BJ (cell line): ENCODE results near the gene OPCML. TPM values are rescaled to one million over a fixed set of nuclear protein-coding genes. Genes with fewer than 3 reads are reported as not detected.

Experiments used
- CTCF ChIA-PET: fragments of 350-600 bp; formaldehyde crosslinking; extraction: SDS; loops from one replicate; lab custom pipeline; 2021; ENCODE audit warnings: antibody characterized with exemption, inconsistent platforms; lab: Yijun Ruan, JAX
- POLR2A ChIA-PET: fragments of 300-600 bp; sonication (Branson Sonifier 250); formaldehyde crosslinking; extraction: SDS; loops from one replicate; lab custom pipeline; 2021; ENCODE audit warnings: antibody characterized with exemption; lab: Charles Lee
- DNase-seq: peaks from one replicate; pipeline ENCODE4 v3.0.0-alpha.2; 2011; ENCODE audit warnings: low read depth
- H3K27me3 ChIP-seq: 2 replicates; pipeline ENCODE4 v1.6.0; 2011; ENCODE audit warnings: low read length; ENCODE audit not compliant: control insufficient read depth, insufficient read depth
- H3K36me3 ChIP-seq: 2 replicates; pipeline ENCODE4 v1.5.1; 2011; ENCODE audit warnings: low read length; ENCODE audit not compliant: control insufficient read depth, insufficient read depth
- H3K4me3 ChIP-seq: 2 replicates; pipeline ENCODE4 v1.5.1; 2011; ENCODE audit warnings: low read depth, mild to moderate bottlenecking, control low read depth, low read length
- CTCF ChIP-seq: IDR thresholded peaks from 2 replicates; pipeline ENCODE4 v1.5.1; 2011; ENCODE audit warnings: low read depth, mild to moderate bottlenecking, control low read depth, inconsistent platforms, low read length, moderate library complexity; ENCODE audit not compliant: insufficient read depth
- polyA plus RNA-seq: library from polyadenylated mRNA; depleted of rRNA; stranded (reverse); fragments of >200 nt; gene quantifications from 2 replicates; pipeline ENCODE4 v1.2.3, GENCODE V29; 2011

The OPCML gene
- polyA plus RNA-seq, 1 experiment: 2.0 TPM

GRCh38 chr11:133228471-133229329 is 303.6 kb downstream of the OPCML start:
- TF ChIP-seq CTCF: no peak
- Histone ChIP-seq H3K36me3 (no peaks in the 10 kb centered on the region), H3K27me3 (no peaks in the 10 kb centered on the region), H3K4me3 (no peak overlapping the region)
- CTCF ChIA-PET: no interaction called here
- DNase-seq: no peak
- POLR2A ChIA-PET: no interaction called here

GRCh38 chr11:133227632-133228111 is 304.6 kb downstream of the OPCML start:
- no peak overlapping the region for H3K4me3 ChIP-seq
- POLR2A ChIA-PET: no interaction called here
- no peak for DNase-seq
- TF ChIP-seq CTCF: no peak
- no peaks in the 10 kb centered on the region for H3K27me3 ChIP-seq
- CTCF ChIA-PET: no interaction called here
- H3K36me3 ChIP-seq: no peaks in the 10 kb centered on the region

- Histone ChIP-seq H3K27me3 (no peaks in the 10 kb centered on the region), H3K36me3 (no peaks in the 10 kb centered on the region), H3K4me3 (no peak overlapping the region)
- no peak for DNase-seq
- POLR2A ChIA-PET: no interaction called here
- CTCF ChIA-PET: no interaction called here
- TF ChIP-seq CTCF: no peak
Measured at GRCh38 chr11:133224271-133224670, 308.0 kb downstream of the OPCML start.

GRCh38 chr11:133222425-133223330 is 309.6 kb downstream of the OPCML start:
- ChIA-PET CTCF (interaction anchor here (0.6 kb wide), 1 partner anchor 296 kb away, joined by 5 read pairs; no protein-coding TSS in a partner anchor), POLR2A (no interaction called here)
- Histone ChIP-seq H3K4me3 (no peak overlapping the region), H3K36me3 (no peaks in the 10 kb centered on the region), H3K27me3 (no peaks in the 10 kb centered on the region)
- TF ChIP-seq CTCF: no peak
- DNase-seq: no peak

GRCh38 chr11:133219543-133219942 is 312.8 kb downstream of the OPCML start:
- no peak for TF ChIP-seq CTCF
- DNase-seq: no peak
- Histone ChIP-seq H3K36me3 (no peaks in the 10 kb centered on the region), H3K4me3 (no peak overlapping the region), H3K27me3 (no peaks in the 10 kb centered on the region)
- POLR2A ChIA-PET: no interaction called here
- CTCF ChIA-PET: no interaction called here
